Measurements from ENCODE around the gene CCDC40. TPM values are rescaled to one million over a fixed set of nuclear protein-coding genes. Genes with fewer than 3 reads are reported as not detected.
A peak's percentile ranks its signal among the peaks of the same experiment; 100 is the strongest.

The CCDC40 gene
- total and polyA plus RNA-seq, 9 of the 15 experiments (the other 6 are each of a cell fraction or from before 2014, with no cell fraction given), result 0.07 to 0.33 TPM; not detected in 7

DNA sequence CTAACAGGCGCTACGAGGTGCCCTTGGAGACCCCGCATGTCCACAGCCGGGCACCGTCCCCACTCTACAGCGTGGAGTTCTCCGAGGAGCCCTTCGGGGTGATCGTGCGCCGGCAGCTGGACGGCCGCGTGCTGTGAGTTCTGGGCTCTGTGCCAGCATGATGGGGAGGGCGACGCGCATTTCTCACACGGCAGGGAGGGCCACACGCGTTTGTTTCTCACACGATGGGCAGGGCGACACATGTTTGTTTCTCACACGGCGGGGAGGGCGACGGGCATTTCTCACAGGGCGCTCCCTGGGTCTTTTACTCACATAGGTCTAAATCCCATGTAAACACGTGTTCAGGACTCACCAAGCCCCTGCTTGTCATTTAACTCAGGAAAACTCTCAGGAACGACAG, 69.3 kb downstream of the CCDC40 start (continued):
- TF ChIP-seq, protein P1, sequence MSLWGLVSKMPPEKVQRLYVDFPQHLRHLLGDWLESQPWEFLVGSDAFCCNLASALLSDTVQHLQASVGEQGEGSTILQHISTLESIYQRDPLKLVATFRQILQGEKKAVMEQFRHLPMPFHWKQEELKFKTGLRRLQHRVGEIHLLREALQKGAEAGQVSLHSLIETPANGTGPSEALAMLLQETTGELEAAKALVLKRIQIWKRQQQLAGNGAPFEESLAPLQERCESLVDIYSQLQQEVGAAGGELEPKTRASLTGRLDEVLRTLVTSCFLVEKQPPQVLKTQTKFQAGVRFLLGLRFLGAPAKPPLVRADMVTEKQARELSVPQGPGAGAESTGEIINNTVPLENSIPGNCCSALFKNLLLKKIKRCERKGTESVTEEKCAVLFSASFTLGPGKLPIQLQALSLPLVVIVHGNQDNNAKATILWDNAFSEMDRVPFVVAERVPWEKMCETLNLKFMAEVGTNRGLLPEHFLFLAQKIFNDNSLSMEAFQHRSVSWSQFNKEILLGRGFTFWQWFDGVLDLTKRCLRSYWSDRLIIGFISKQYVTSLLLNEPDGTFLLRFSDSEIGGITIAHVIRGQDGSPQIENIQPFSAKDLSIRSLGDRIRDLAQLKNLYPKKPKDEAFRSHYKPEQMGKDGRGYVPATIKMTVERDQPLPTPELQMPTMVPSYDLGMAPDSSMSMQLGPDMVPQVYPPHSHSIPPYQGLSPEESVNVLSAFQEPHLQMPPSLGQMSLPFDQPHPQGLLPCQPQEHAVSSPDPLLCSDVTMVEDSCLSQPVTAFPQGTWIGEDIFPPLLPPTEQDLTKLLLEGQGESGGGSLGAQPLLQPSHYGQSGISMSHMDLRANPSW (CRISPR knock-in tag; IDR thresholded peaks at IDR 0.05), result no peak
- TF ChIP-seq, protein P2, sequence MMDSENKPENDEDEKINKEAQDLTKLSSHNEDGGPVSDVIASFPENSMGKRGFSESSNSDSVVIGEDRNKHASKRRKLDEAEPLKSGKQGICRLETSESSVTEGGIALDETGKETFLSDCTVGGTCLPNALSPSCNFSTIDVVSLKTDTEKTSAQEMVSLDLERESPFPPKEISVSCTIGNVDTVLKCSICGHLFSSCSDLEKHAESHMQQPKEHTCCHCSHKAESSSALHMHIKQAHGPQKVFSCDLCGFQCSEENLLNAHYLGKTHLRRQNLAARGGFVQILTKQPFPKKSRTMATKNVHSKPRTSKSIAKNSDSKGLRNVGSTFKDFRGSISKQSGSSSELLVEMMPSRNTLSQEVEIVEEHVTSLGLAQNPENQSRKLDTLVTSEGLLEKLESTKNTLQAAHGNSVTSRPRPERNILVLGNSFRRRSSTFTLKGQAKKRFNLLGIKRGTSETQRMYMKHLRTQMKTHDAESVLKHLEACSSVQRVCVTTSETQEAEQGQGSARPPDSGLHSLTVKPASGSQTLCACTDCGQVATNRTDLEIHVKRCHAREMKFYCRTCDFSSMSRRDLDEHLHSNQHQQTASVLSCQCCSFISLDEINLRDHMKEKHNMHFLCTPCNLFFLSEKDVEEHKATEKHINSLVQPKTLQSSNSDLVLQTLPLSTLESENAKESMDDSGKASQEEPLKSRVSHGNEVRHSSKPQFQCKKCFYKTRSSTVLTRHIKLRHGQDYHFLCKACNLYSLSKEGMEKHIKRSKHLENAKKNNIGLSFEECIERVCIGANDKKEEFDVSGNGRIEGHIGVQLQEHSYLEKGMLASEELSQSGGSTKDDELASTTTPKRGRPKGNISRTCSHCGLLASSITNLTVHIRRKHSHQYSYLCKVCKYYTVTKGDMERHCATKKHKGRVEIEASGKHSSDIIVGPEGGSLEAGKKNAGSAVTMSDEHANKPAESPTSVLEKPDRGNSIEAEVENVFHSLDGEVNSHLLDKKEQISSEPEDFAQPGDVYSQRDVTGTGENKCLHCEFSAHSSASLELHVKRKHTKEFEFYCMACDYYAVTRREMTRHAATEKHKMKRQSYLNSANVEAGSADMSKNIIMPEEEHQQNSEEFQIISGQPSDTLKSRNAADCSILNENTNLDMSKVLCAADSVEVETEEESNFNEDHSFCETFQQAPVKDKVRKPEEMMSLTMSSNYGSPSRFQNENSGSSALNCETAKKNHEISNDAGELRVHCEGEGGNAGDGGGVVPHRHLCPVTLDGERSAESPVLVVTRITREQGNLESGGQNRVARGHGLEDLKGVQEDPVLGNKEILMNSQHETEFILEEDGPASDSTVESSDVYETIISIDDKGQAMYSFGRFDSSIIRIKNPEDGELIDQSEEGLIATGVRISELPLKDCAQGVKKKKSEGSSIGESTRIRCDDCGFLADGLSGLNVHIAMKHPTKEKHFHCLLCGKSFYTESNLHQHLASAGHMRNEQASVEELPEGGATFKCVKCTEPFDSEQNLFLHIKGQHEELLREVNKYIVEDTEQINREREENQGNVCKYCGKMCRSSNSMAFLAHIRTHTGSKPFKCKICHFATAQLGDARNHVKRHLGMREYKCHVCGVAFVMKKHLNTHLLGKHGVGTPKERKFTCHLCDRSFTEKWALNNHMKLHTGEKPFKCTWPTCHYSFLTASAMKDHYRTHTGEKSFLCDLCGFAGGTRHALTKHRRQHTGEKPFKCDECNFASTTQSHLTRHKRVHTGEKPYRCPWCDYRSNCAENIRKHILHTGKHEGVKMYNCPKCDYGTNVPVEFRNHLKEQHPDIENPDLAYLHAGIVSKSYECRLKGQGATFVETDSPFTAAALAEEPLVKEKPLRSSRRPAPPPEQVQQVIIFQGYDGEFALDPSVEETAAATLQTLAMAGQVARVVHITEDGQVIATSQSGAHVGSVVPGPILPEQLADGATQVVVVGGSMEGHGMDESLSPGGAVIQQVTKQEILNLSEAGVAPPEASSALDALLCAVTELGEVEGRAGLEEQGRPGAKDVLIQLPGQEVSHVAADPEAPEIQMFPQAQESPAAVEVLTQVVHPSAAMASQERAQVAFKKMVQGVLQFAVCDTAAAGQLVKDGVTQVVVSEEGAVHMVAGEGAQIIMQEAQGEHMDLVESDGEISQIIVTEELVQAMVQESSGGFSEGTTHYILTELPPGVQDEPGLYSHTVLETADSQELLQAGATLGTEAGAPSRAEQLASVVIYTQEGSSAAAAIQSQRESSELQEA (IDR thresholded peaks at IDR 0.05; ENCODE audit: low read depth), result peak; percentile 44; the same call in 1 of the 2 replicates
- no peak for TF ChIP-seq ARNT (IDR thresholded peaks at IDR 0.05)
- no peak for TF ChIP-seq PRMT5 (CRISPR knock-in tag; IDR thresholded peaks at IDR 0.05)
- no peak for TF ChIP-seq HOXB6 (CRISPR knock-in tag; IDR thresholded peaks at IDR 0.05; ENCODE audit: borderline replicate concordance)
- TF ChIP-seq CC2D1A (IDR thresholded peaks at IDR 0.05), result no peak
- TF ChIP-seq, protein P3, sequence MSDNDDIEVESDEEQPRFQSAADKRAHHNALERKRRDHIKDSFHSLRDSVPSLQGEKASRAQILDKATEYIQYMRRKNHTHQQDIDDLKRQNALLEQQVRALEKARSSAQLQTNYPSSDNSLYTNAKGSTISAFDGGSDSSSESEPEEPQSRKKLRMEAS (CRISPR knock-in tag; IDR thresholded peaks at IDR 0.05), result peak; percentile 52; the same call in 1 of the 2 replicates
- TF ChIP-seq, protein P4, sequence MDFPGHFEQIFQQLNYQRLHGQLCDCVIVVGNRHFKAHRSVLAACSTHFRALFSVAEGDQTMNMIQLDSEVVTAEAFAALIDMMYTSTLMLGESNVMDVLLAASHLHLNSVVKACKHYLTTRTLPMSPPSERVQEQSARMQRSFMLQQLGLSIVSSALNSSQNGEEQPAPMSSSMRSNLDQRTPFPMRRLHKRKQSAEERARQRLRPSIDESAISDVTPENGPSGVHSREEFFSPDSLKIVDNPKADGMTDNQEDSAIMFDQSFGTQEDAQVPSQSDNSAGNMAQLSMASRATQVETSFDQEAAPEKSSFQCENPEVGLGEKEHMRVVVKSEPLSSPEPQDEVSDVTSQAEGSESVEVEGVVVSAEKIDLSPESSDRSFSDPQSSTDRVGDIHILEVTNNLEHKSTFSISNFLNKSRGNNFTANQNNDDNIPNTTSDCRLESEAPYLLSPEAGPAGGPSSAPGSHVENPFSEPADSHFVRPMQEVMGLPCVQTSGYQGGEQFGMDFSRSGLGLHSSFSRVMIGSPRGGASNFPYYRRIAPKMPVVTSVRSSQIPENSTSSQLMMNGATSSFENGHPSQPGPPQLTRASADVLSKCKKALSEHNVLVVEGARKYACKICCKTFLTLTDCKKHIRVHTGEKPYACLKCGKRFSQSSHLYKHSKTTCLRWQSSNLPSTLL (IDR thresholded peaks at IDR 0.05), result no peak
- TF ChIP-seq E2F3 (CRISPR knock-in tag; IDR thresholded peaks at IDR 0.05), result no peak
- TF ChIP-seq SIN3A (IDR thresholded peaks at IDR 0.05; ENCODE audit: borderline replicate concordance in 2 of 2, control insufficient read depth in 1 of 2, low read depth in 2 of 2, low read length in 2 of 2), result no peak
- TF ChIP-seq SREBF1 (IDR thresholded peaks at IDR 0.05; ENCODE audit: borderline replicate concordance, low read depth, low read length), result no peak
- TF ChIP-seq NELFE (IDR thresholded peaks at IDR 0.05; ENCODE audit: insufficient read depth, insufficient read length), result no peak
- TF ChIP-seq, protein P5, sequence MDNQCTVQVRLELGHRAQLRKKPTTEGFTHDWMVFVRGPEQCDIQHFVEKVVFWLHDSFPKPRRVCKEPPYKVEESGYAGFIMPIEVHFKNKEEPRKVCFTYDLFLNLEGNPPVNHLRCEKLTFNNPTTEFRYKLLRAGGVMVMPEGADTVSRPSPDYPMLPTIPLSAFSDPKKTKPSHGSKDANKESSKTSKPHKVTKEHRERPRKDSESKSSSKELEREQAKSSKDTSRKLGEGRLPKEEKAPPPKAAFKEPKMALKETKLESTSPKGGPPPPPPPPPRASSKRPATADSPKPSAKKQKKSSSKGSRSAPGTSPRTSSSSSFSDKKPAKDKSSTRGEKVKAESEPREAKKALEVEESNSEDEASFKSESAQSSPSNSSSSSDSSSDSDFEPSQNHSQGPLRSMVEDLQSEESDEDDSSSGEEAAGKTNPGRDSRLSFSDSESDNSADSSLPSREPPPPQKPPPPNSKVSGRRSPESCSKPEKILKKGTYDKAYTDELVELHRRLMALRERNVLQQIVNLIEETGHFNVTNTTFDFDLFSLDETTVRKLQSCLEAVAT (IDR thresholded peaks at IDR 0.05), result no peak

Measured in K562 (cell line).